GM23338 (cell line): ENCODE results near the gene STOX2. TPM values are rescaled to one million over a fixed set of nuclear protein-coding genes. Genes with fewer than 3 reads are reported as not detected.

Experiments
- ATAC-seq: fragments of 200-7000 bp; cut with Tn5 transposase; 3 replicates; pipeline ENCODE4 v1.9.1; 2020
- DNase-seq: peaks from one replicate; pipeline ENCODE4 v3.0.0-alpha.2; 2015; ENCODE audit warnings: low spot score
- H2AFZ ChIP-seq: fragments of 200-600 bp; sonication (generic); 2 replicates; pipeline ENCODE4 v1.8.0; 2016; ENCODE audit warnings: antibody characterized with exemption, mild to moderate bottlenecking, moderate library complexity
- H3F3A ChIP-seq: fragments of 200-600 bp; sonication (generic); replicated peaks from 2 replicates; pipeline ENCODE4 v1.8.0; 2017; ENCODE audit warnings: antibody characterized with exemption, mixed run types, low read depth
- H3K27ac ChIP-seq: fragments of 200-600 bp; sonication (generic); 2 replicates; pipeline ENCODE4 v1.6.1; 2016; ENCODE audit warnings: low read depth
- H3K27me3 ChIP-seq: fragments of 200-600 bp; sonication (generic); 2 replicates; pipeline ENCODE4 v1.8.0; 2016; ENCODE audit warnings: mild to moderate bottlenecking, mixed run types, moderate library complexity; ENCODE audit not compliant: insufficient read depth
- H3K36me3 ChIP-seq: fragments of 200-600 bp; sonication (generic); 2 replicates; pipeline ENCODE4 v1.8.0; 2016; ENCODE audit warnings: mild to moderate bottlenecking; ENCODE audit not compliant: insufficient read depth
- H3K4me1 ChIP-seq: fragments of 200-600 bp; sonication (generic); 2 replicates; pipeline ENCODE4 v1.8.0; 2016; ENCODE audit warnings: mild to moderate bottlenecking, moderate library complexity; ENCODE audit not compliant: insufficient read depth
- H3K4me2 ChIP-seq: fragments of 200-600 bp; sonication (generic); 2 replicates; pipeline ENCODE4 v1.7.1; 2017; ENCODE audit warnings: mixed run types
- H3K4me3 ChIP-seq: fragments of 200-600 bp; sonication (generic); 2 replicates; pipeline ENCODE4 v1.6.1; 2016; ENCODE audit warnings: mixed run types
- H3K79me2 ChIP-seq: fragments of 200-600 bp; sonication (generic); replicated peaks from 2 replicates; pipeline ENCODE4 v1.8.0; 2017; ENCODE audit warnings: mild to moderate bottlenecking; ENCODE audit not compliant: insufficient read depth
- H3K9me2 ChIP-seq: fragments of 200-600 bp; sonication (generic); 2 replicates; pipeline ENCODE4 v1.8.0; 2017; ENCODE audit not compliant: insufficient read depth
- H4K20me1 ChIP-seq: fragments of 200-600 bp; sonication (generic); replicated peaks from 2 replicates; pipeline ENCODE4 v1.8.0; 2017; ENCODE audit warnings: mild to moderate bottlenecking; ENCODE audit not compliant: insufficient read depth
- H3K27ac Mint-ChIP-seq: 2 replicates; pipeline ENCODE4 v1.8.0; 2020; ENCODE audit warnings: inconsistent platforms, mild to moderate bottlenecking, moderate library complexity, mixed read lengths
- H3K27me3 Mint-ChIP-seq: 3 replicates; pipeline ENCODE4 v1.8.0; 2022; ENCODE audit warnings: low read depth, mild to moderate bottlenecking, moderate library complexity, mixed read lengths, inconsistent platforms; ENCODE audit not compliant: insufficient read depth, poor library complexity
- H3K36me3 Mint-ChIP-seq: 3 replicates; pipeline ENCODE4 v1.8.0; 2021; ENCODE audit warnings: low read depth, mild to moderate bottlenecking, inconsistent platforms, moderate library complexity, mixed read lengths
- H3K4me1 Mint-ChIP-seq: 3 replicates; pipeline ENCODE4 v1.8.0; 2020; ENCODE audit warnings: mild to moderate bottlenecking, inconsistent platforms, mixed read lengths
- H3K4me3 Mint-ChIP-seq: 3 replicates; pipeline ENCODE4 v1.8.0; 2021; ENCODE audit warnings: moderate library complexity, mild to moderate bottlenecking, inconsistent platforms, mixed read lengths
- H3K9me3 Mint-ChIP-seq: 3 replicates; pipeline ENCODE4 v1.8.0; 2020; ENCODE audit warnings: moderate library complexity, mild to moderate bottlenecking, inconsistent platforms, mixed read lengths
- CREB1 ChIP-seq: fragments of 250-450 bp; sonication (Bioruptor Pico); IDR thresholded peaks from 2 replicates; pipeline ENCODE4 v1.5.0; 2020; ENCODE audit warnings: low read depth, mild to moderate bottlenecking, moderate library complexity
- ETS1 ChIP-seq: IDR thresholded peaks from 2 replicates; pipeline ENCODE4 v1.6.1; 2016; ENCODE audit warnings: antibody characterized with exemption
- EZH2 ChIP-seq: fragments of 200-600 bp; sonication (generic); IDR thresholded peaks from one replicate; pipeline ENCODE4 v1.8.0; 2017; ENCODE audit warnings: antibody characterized with exemption, mild to moderate bottlenecking, low read depth; ENCODE audit not compliant: unreplicated experiment
- EZH2phosphoT487 ChIP-seq: fragments of 200-600 bp; sonication (generic); IDR thresholded peaks from one replicate; pipeline ENCODE4 v1.8.1; 2018; ENCODE audit warnings: antibody characterized with exemption; ENCODE audit not compliant: unreplicated experiment
- JUNB ChIP-seq: IDR thresholded peaks from one replicate; pipeline ENCODE4 v1.6.1; 2016; ENCODE audit warnings: antibody characterized with exemption; ENCODE audit not compliant: unreplicated experiment
- NANOG ChIP-seq: IDR thresholded peaks from 2 replicates; pipeline ENCODE4 v1.6.1; 2016; ENCODE audit warnings: antibody characterized with exemption, borderline replicate concordance
- POLR2AphosphoS5 ChIP-seq: IDR thresholded peaks from 2 replicates; pipeline ENCODE4 v1.6.1; 2016; ENCODE audit warnings: antibody characterized with exemption, low read depth
- REST ChIP-seq: IDR thresholded peaks from one replicate; pipeline ENCODE4 v1.6.1; 2018; ENCODE audit warnings: antibody characterized with exemption; ENCODE audit not compliant: unreplicated experiment
- STAT1 ChIP-seq: IDR thresholded peaks from one replicate; pipeline ENCODE4 v1.6.1; 2016; ENCODE audit warnings: antibody characterized with exemption; ENCODE audit not compliant: unreplicated experiment
- ZNF114 ChIP-seq: fragments of 250-450 bp; sonication (Bioruptor Pico); IDR thresholded peaks from 2 replicates; pipeline ENCODE4 v1.5.0; 2020; ENCODE audit warnings: mild to moderate bottlenecking, moderate library complexity
- ZNF331 ChIP-seq: fragments of 250-450 bp; sonication (Bioruptor Pico); IDR thresholded peaks from 2 replicates; pipeline ENCODE4 v1.5.0; 2020; ENCODE audit warnings: low read depth, mild to moderate bottlenecking, moderate library complexity
- polyA plus RNA-seq: library from polyadenylated mRNA; unstranded; fragments of >200 nt; fragmentation: Nextera tagmentation; extraction: Ambion mirVana; gene quantifications from 2 replicates; pipeline ENCODE4 v1.2.1, GENCODE V29; 2016
- total RNA-seq: library from RNA; depleted of rRNA; stranded (reverse); fragments of >200 nt; shearing (Covaris generic); gene quantifications from 2 replicates; pipeline ENCODE4 v1.2.3, GENCODE V29; 2014

The STOX2 gene
- total and polyA plus RNA-seq, 2 experiments from 2014 or later = 19.8 to 20.6 TPM

DNA sequence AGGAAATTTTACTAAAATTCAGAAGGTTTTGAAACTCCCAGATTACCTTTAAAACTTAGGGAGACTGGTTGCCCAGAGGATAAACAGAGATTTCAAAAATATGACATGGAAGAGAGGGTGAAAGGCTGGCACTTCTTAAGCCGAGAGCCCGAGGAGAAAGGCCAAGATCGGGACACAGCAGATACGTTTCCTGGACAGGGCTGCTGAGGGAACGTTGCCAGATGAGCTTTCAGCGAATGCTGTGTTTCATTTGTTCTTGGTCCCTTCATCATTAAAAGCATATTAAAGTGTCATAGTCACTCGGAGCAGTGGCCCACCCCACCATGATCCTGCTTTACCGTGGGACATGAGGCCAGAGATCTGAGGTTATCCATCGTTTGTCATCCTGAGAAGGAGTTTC is 37.9 kb upstream of the STOX2 start (continued):
- no peak for TF ChIP-seq REST
- no peak for TF ChIP-seq JUNB
- TF ChIP-seq EZH2phosphoT487 = no peak
- no peak for TF ChIP-seq STAT1
- TF ChIP-seq ZNF114 (CRISPR knock-in tag) = no peak
- no peak for TF ChIP-seq EZH2
- no peak for TF ChIP-seq NANOG

- no peaks in the 10 kb centered on the region for H3K27me3 Mint-ChIP-seq
- no peak overlapping the region for H3K27ac Mint-ChIP-seq
- H3K4me1 Mint-ChIP-seq = peaks cover 14% of the 10 kb centered on the region
- ATAC-seq = peak; percentile 50; the same call in 2 of the 3 replicates
- Histone ChIP-seq H3K4me1 (peaks cover 14% of the 10 kb centered on the region; the same call in 1 of the 2 replicates), H3K27ac (peak overlapping the region; percentile 53; the same call in 1 of the 2 replicates), H3K4me3 (no peak overlapping the region), H3K79me2 (no peaks in the 10 kb centered on the region), H4K20me1 (no peaks in the 10 kb centered on the region), H3K4me2 (0 out of 2 replicates have a peak overlapping the region, but pooled peaks have one; percentile 41), H3K36me3 (no peaks in the 10 kb centered on the region), H3K9me2 (no peaks in the 10 kb centered on the region; the same call in 1 of the 2 replicates), H3F3A (no peaks in the 10 kb centered on the region), H3K27me3 (no peaks in the 10 kb centered on the region), H2AFZ (no peak overlapping the region)
- no peaks in the 10 kb centered on the region for H3K9me3 Mint-ChIP-seq
- DNase-seq = no peak
- no peaks in the 10 kb centered on the region for H3K36me3 Mint-ChIP-seq
- H3K4me3 Mint-ChIP-seq = no peak overlapping the region
- TF ChIP-seq NANOG (no peak), REST (no peak), ZNF331 (CRISPR knock-in tag) (no peak), CREB1 (CRISPR knock-in tag) (no peak), POLR2AphosphoS5 (no peak), ETS1 (no peak), EZH2 (no peak)
Measured at GRCh38 chr4:183870997-183871396, 34.1 kb upstream of the STOX2 start.
